Neural progenitor cell (in vitro differentiated cells): Measurements from ENCODE around the gene NKAIN2.
"Not testable (repeated sequence)": the region's sequence is repeated elsewhere in the genome, so short reads cannot be mapped to it uniquely, and the experiment has no call there.

Experiments
- CTCF ChIP-seq: fragments of 200-600 bp; sonication (generic); IDR thresholded peaks from 2 replicates; pipeline ENCODE4 v1.5.1; 2017; ENCODE audit warnings: antibody characterized with exemption, mild to moderate bottlenecking
- EZH2 ChIP-seq: fragments of 200-600 bp; sonication (generic); IDR thresholded peaks from 2 replicates; pipeline ENCODE4 v1.6.1; 2017; ENCODE audit warnings: antibody characterized with exemption, mild to moderate bottlenecking, moderate library complexity

- TF ChIP-seq CTCF, EZH2: not testable (repeated sequence)
Measured at GRCh38 chr6:124022051-124022450, 218.4 kb downstream of the NKAIN2 start.
